Breast epithelium (tissue), 3 donors: ENCODE data around the gene POU4F2.

Experiments used
- POLR2A ChIP-seq: fragments of 450-650 bp; IDR thresholded peaks from one replicate; pipeline ENCODE4 v1.6.1; 2016; ENCODE audit warnings: antibody characterized with exemption, mild to moderate bottlenecking, moderate library complexity
- POLR2AphosphoS5 ChIP-seq, 3 donors: sonication (generic); formaldehyde crosslinking; IDR thresholded peaks; one replicate each; pipeline ENCODE4 v1.6.1; 2017; ENCODE audit warnings: antibody characterized with exemption in 3 of 3
- TF ChIP-seq, protein P1 (sequence below), 3 donors: fragments of 450-650 bp; IDR thresholded peaks; one replicate each; pipeline ENCODE4 v1.5.1; 2016 to 2017; ENCODE audit warnings: antibody characterized with exemption in 3 of 3, mild to moderate bottlenecking in 3 of 3, moderate library complexity in 3 of 3

DNA sequence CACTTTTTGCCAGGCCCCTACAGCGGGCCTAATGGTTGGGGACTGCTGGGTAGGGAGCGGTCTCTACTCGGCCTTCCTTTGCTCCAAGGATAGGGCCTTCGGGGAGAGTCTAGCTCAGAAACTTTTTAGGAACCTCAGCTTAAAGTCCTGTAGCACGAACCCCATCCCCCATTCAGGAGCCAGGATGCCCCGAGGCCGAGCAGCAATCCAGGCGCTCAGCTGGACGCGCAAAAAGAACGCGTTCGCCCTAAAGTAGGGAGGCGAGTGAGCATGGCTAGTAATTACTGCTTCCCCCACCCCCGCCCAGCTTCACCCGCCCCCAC, 9.7 kb downstream of the POU4F2 start:
- TF ChIP-seq POLR2A, result no peak
- TF ChIP-seq, protein P1, sequence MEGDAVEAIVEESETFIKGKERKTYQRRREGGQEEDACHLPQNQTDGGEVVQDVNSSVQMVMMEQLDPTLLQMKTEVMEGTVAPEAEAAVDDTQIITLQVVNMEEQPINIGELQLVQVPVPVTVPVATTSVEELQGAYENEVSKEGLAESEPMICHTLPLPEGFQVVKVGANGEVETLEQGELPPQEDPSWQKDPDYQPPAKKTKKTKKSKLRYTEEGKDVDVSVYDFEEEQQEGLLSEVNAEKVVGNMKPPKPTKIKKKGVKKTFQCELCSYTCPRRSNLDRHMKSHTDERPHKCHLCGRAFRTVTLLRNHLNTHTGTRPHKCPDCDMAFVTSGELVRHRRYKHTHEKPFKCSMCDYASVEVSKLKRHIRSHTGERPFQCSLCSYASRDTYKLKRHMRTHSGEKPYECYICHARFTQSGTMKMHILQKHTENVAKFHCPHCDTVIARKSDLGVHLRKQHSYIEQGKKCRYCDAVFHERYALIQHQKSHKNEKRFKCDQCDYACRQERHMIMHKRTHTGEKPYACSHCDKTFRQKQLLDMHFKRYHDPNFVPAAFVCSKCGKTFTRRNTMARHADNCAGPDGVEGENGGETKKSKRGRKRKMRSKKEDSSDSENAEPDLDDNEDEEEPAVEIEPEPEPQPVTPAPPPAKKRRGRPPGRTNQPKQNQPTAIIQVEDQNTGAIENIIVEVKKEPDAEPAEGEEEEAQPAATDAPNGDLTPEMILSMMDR (IDR thresholded peaks at IDR 0.05), result no peak
- no peak for TF ChIP-seq POLR2AphosphoS5 (IDR thresholded peaks at IDR 0.05)
